Fibroblast of mammary gland (primary cell): ENCODE measurements around the gene PLCH1.
A peak's percentile ranks its signal among the peaks of the same experiment; 100 is the strongest.

Source experiments
- DNase-seq: peaks from one replicate; pipeline ENCODE4 v3.0.0-alpha.2; 2010; ENCODE audit warnings: low read depth
- H3K4me3 ChIP-seq: 2 replicates; pipeline ENCODE4 v1.5.1; 2011; ENCODE audit warnings: low read depth, mild to moderate bottlenecking, low read length, moderate library complexity; ENCODE audit not compliant: control insufficient read depth
- CTCF ChIP-seq: conservative IDR thresholded peaks from 2 replicates; pipeline ENCODE4 v1.5.1; 2011; ENCODE audit warnings: low read depth, low read length, inconsistent platforms; ENCODE audit not compliant: control insufficient read depth, insufficient read depth

The PLCH1 gene

GRCh38 chr3:155744626-155745324, at the start of gene PLCH1:
PLCH1 (minus strand) TSS chr3:155745071; CDS start chr3:155704224, 40,847 bp downstream.
- no peak for TF ChIP-seq CTCF
- peak within 1 kb of the TSS; percentile 70 for H3K4me3 ChIP-seq
- peak; percentile 39 for DNase-seq

GRCh38 chr3:155792532-155792931, 47.7 kb upstream of the PLCH1 start:
- H3K4me3 ChIP-seq: no peak overlapping the region
- DNase-seq: no peak
- no peak for TF ChIP-seq CTCF

- peak; percentile 48 for DNase-seq
- H3K4me3 ChIP-seq: no peak overlapping the region
- no peak for TF ChIP-seq CTCF
These were observed 46.3 kb upstream of the PLCH1 start for GRCh38 chr3:155791190-155791589.

- no peak for TF ChIP-seq CTCF
- DNase-seq: no peak
- H3K4me3 ChIP-seq: no peak overlapping the region
These were observed 45.5 kb upstream of the PLCH1 start for GRCh38 chr3:155790272-155790925.

GRCh38 chr3:155785662-155786295, 40.9 kb upstream of the PLCH1 start:
- H3K4me3 ChIP-seq: no peak overlapping the region
- TF ChIP-seq CTCF: no peak
- no peak for DNase-seq

GRCh38 chr3:155782390-155782953, 37.6 kb upstream of the PLCH1 start:
- DNase-seq: no peak
- no peak for TF ChIP-seq CTCF
- H3K4me3 ChIP-seq: no peak overlapping the region
